IMR-90 (cell line): ENCODE results near the gene DLGAP3.
"Not testable (repeated sequence)": the region's sequence is repeated elsewhere in the genome, so short reads cannot be mapped to it uniquely, and the experiment has no call there.

Experiments
- CEBPB ChIP-seq: IDR thresholded peaks from 2 replicates; pipeline ENCODE4 v1.6.1; 2012; ENCODE audit warnings: low read depth, low read length, improper control_type of control experiment
- CTCF ChIP-seq: conservative IDR thresholded peaks from 2 replicates; pipeline ENCODE4 v1.5.1; 2012; ENCODE audit warnings: mild to moderate bottlenecking, low read depth, low read length, improper control_type of control experiment
- ELK1 ChIP-seq: fragments of 150-350 bp; IDR thresholded peaks from 2 replicates; pipeline ENCODE4 v1.6.1; 2016; ENCODE audit warnings: low read depth, mild to moderate bottlenecking, low read length, moderate library complexity, borderline replicate concordance
- RCOR1 ChIP-seq: IDR thresholded peaks from 2 replicates; pipeline ENCODE4 v1.6.1; 2012; ENCODE audit warnings: mild to moderate bottlenecking, low read length, improper control_type of control experiment; ENCODE audit not compliant: insufficient replicate concordance
- RFX5 ChIP-seq: IDR thresholded peaks from 2 replicates; pipeline ENCODE4 v1.8.0; 2012; ENCODE audit warnings: low read depth, mild to moderate bottlenecking, low read length, moderate library complexity

GRCh38 chr1:34947641-34948314 is 18.3 kb upstream of the DLGAP3 start:
- TF ChIP-seq RCOR1, RFX5, CEBPB, ELK1, CTCF: not testable (repeated sequence)
